H1 (cell line): ENCODE data around the gene FIZ1. TPM values are rescaled to one million over a fixed set of nuclear protein-coding genes. Genes with fewer than 3 reads are reported as not detected.

ENCODE experiments used
- CTCF ChIA-PET: fragments of 300-600 bp; sonication (Branson Sonifier 250); formaldehyde crosslinking; loops from one replicate; lab custom pipeline; 2021; ENCODE audit not compliant: partially characterized antibody; lab: Charles Lee
- POLR2A ChIA-PET: fragments of 300-600 bp; sonication (Branson Sonifier 250); formaldehyde crosslinking; loops from one replicate; lab custom pipeline; 2021; ENCODE audit warnings: inconsistent platforms; ENCODE audit not compliant: partially characterized antibody; lab: Charles Lee
- DNase-seq, 2 experiments: peaks; one replicate each; pipeline versions ENCODE4 v3.0.0 to v3.0.0-alpha.2; 2010 to 2022; ENCODE audit warnings: low spot score in 2 of 2, low read depth in 1 of 2, mixed read lengths in 1 of 2
- FAIRE-seq: peaks from 2 replicates; lab custom pipeline; 2011; peaks lifted over from hg19 to GRCh38; lab: Jason Lieb, UNC
- H2AFZ ChIP-seq: 2 replicates; pipeline ENCODE4 v1.8.1; 2012; ENCODE audit warnings: low read length, inconsistent platforms
- H2AK5ac ChIP-seq: 2 replicates; pipeline ENCODE4 v1.6.1; 2013; ENCODE audit warnings: low read depth, low read length
- H2BK120ac ChIP-seq: replicated peaks from 2 replicates; pipeline ENCODE3; 2013; ENCODE audit warnings: low read depth, low read length, inconsistent platforms
- H2BK12ac ChIP-seq: 2 replicates; pipeline ENCODE4 v1.6.1; 2013; ENCODE audit warnings: low read depth, low read length
- H2BK15ac ChIP-seq: 2 replicates; pipeline ENCODE4 v1.6.1; 2013; ENCODE audit warnings: low read length
- H2BK20ac ChIP-seq: 2 replicates; pipeline ENCODE4 v1.6.1; 2013; ENCODE audit warnings: low read length
- H2BK5ac ChIP-seq: 2 replicates; pipeline ENCODE4 v1.6.1; 2013; ENCODE audit warnings: low read depth, low read length
- H3K14ac ChIP-seq: 2 replicates; pipeline ENCODE4 v1.6.1; 2013; ENCODE audit warnings: inconsistent platforms; ENCODE audit not compliant: insufficient read length
- H3K18ac ChIP-seq: 2 replicates; pipeline ENCODE4 v1.6.1; 2013; ENCODE audit warnings: low read length; ENCODE audit errors: extremely low read depth
- H3K23ac ChIP-seq: 2 replicates; pipeline ENCODE4 v1.6.1; 2013; ENCODE audit warnings: inconsistent platforms; ENCODE audit not compliant: insufficient read length
- H3K23me2 ChIP-seq: 2 replicates; pipeline ENCODE4 v1.6.1; 2013; ENCODE audit warnings: low read depth, low read length
- H3K27ac ChIP-seq: 2 replicates; pipeline ENCODE4 v1.6.1; 2011; ENCODE audit warnings: low read depth, low read length, inconsistent platforms
- H3K27me3 ChIP-seq, 4 experiments: replicated peaks in 1 of 4; 1 replicate in 1 of 4; 2 replicates in 3 of 4; pipeline versions ENCODE4 v1.6.1 to v1.8.1; 2011 to 2013; ENCODE audit warnings: low read length in 3 of 4, mild to moderate bottlenecking in 3 of 4, inconsistent platforms in 2 of 4, mixed read lengths in 2 of 4, moderate library complexity in 1 of 4; ENCODE audit not compliant: control insufficient read depth in 3 of 4, insufficient read depth in 3 of 4; ENCODE audit errors: extremely low read depth in 1 of 4
- H3K36me3 ChIP-seq, 4 experiments: 2 replicates each; pipeline versions ENCODE4 v1.6.1 to v1.8.1; 2011 to 2013; ENCODE audit warnings: mild to moderate bottlenecking in 4 of 4, low read length in 3 of 4, moderate library complexity in 2 of 4, control low read depth in 1 of 4, inconsistent platforms in 1 of 4; ENCODE audit not compliant: insufficient read depth in 4 of 4, control insufficient read depth in 2 of 4
- H3K4ac ChIP-seq: replicated peaks from 2 replicates; pipeline ENCODE3; 2013; ENCODE audit warnings: low read length, low read depth, mixed read lengths, inconsistent platforms; ENCODE audit not compliant: insufficient read length
- H3K4me1 ChIP-seq, 4 experiments: replicated peaks in 1 of 4; 1 replicate in 1 of 4; 2 replicates in 3 of 4; pipeline versions ENCODE4 v1.6.1 to v1.8.1; 2011 to 2013; ENCODE audit warnings: low read length in 3 of 4, inconsistent platforms in 2 of 4, mixed read lengths in 1 of 4; ENCODE audit not compliant: insufficient read depth in 4 of 4, control insufficient read depth in 3 of 4
- H3K4me2 ChIP-seq, 2 experiments: 2 replicates each; pipeline versions ENCODE4 v1.6.1 to v1.8.1; 2011 to 2013; ENCODE audit warnings: low read depth in 2 of 2, low read length in 2 of 2, control low read depth in 1 of 2, inconsistent platforms in 1 of 2, mild to moderate bottlenecking in 1 of 2; ENCODE audit not compliant: insufficient read depth in 1 of 2
- H3K4me3 ChIP-seq, 4 experiments: fragments of 200-600, 300-600 bp in 1 of 4; sonication (generic), shearing (Covaris generic), sonication (Bioruptor Twin) in 1 of 4; 2 replicates each; pipeline versions ENCODE4 v1.5.1 to v1.8.1; 2011 to 2016; ENCODE audit warnings: low read length in 4 of 4, low read depth in 3 of 4, control low read depth in 2 of 4, inconsistent platforms in 2 of 4, mild to moderate bottlenecking in 2 of 4, mixed read lengths in 1 of 4, moderate library complexity in 1 of 4; ENCODE audit not compliant: insufficient read depth in 2 of 4; ENCODE audit errors: extremely low read depth in 1 of 4
- H3K56ac ChIP-seq: replicated peaks from 2 replicates; pipeline ENCODE3; 2013; ENCODE audit warnings: low read depth, mild to moderate bottlenecking, mixed read lengths, low read length, inconsistent platforms; ENCODE audit not compliant: insufficient read length
- H3K79me1 ChIP-seq: 2 replicates; pipeline ENCODE4 v1.6.1; 2013; ENCODE audit warnings: low read depth, low read length, control low read depth
- H3K79me2 ChIP-seq, 2 experiments: 2 replicates each; pipeline versions ENCODE4 v1.6.1 to v1.8.1; 2012 to 2013; ENCODE audit warnings: low read length in 2 of 2, mild to moderate bottlenecking in 2 of 2, inconsistent platforms in 1 of 2; ENCODE audit not compliant: insufficient read depth in 2 of 2, control insufficient read depth in 1 of 2
- H3K9ac ChIP-seq, 4 experiments: replicated peaks in 1 of 4; 1 replicate in 1 of 4; 2 replicates in 3 of 4; pipeline versions ENCODE4 v1.6.1 to v1.8.1; 2011 to 2013; ENCODE audit warnings: low read depth in 3 of 4, low read length in 3 of 4, control low read depth in 2 of 4, mild to moderate bottlenecking in 2 of 4, moderate library complexity in 2 of 4, inconsistent platforms in 1 of 4; ENCODE audit errors: extremely low read depth in 1 of 4
- H3K9me3 ChIP-seq, 2 experiments: 2 replicates each; pipeline versions ENCODE4 v1.6.1 to v1.8.1; 2012 to 2013; ENCODE audit warnings: mild to moderate bottlenecking in 2 of 2, moderate library complexity in 2 of 2, control low read depth in 1 of 2, inconsistent platforms in 1 of 2, low read depth in 1 of 2, low read length in 1 of 2, mixed read lengths in 1 of 2; ENCODE audit not compliant: insufficient read depth in 2 of 2
- H4K20me1 ChIP-seq, 2 experiments: replicated peaks in 1 of 2; 2 replicates each; pipeline versions ENCODE3 to v1.8.1; 2011 to 2013; ENCODE audit warnings: inconsistent platforms in 2 of 2, low read length in 2 of 2, mild to moderate bottlenecking in 1 of 2; ENCODE audit not compliant: insufficient read depth in 2 of 2, control insufficient read depth in 1 of 2
- H4K5ac ChIP-seq: 2 replicates; pipeline ENCODE4 v1.6.1; 2013; ENCODE audit warnings: low read length, low read depth, mixed read lengths, inconsistent platforms; ENCODE audit not compliant: insufficient read length
- H4K8ac ChIP-seq: 2 replicates; pipeline ENCODE4 v1.8.0; 2013; ENCODE audit warnings: mild to moderate bottlenecking, moderate library complexity, low read length, inconsistent platforms; ENCODE audit not compliant: insufficient read depth; ENCODE audit errors: extremely low read depth
- H4K91ac ChIP-seq: replicated peaks from 2 replicates; pipeline ENCODE3; 2013; ENCODE audit warnings: low read length, mixed read lengths, inconsistent platforms; ENCODE audit not compliant: insufficient read length
- CTBP2 ChIP-seq: IDR thresholded peaks from 2 replicates; pipeline ENCODE4 v1.7.0; 2011; ENCODE audit warnings: borderline replicate concordance, mild to moderate bottlenecking, moderate library complexity, mixed read lengths, low read length; ENCODE audit not compliant: insufficient read depth, insufficient read length
- EZH2 ChIP-seq: fragments of 200-600 bp; sonication (generic); IDR thresholded peaks from 2 replicates; pipeline ENCODE4 v1.7.1; 2012; ENCODE audit warnings: low read depth, mild to moderate bottlenecking, moderate library complexity, low read length, inconsistent platforms; ENCODE audit not compliant: severe bottlenecking
- NRF1 ChIP-seq: IDR thresholded peaks from 2 replicates; pipeline ENCODE4 v1.6.1; 2011; ENCODE audit warnings: mild to moderate bottlenecking, low read depth, low read length, improper control_type of control experiment
- SIN3A ChIP-seq, 2 experiments: IDR thresholded peaks in 1 of 2; conservative IDR thresholded peaks in 1 of 2; 2 replicates each; pipeline ENCODE4 v1.6.1; 2011 to 2012; ENCODE audit warnings: low read length in 2 of 2, improper control_type of control experiment in 1 of 2, low read depth in 1 of 2, mild to moderate bottlenecking in 1 of 2
- SIX5 ChIP-seq: IDR thresholded peaks from 2 replicates; pipeline ENCODE4 v1.6.1; 2011; ENCODE audit warnings: mild to moderate bottlenecking, low read depth, low read length
- WGBS, 2 experiments: shearing (Covaris generic) in 1 of 2; methylation state at CpG; one replicate each; pipeline versions ENCODE4 v1.1.6 to v1.1.7; 2013 to 2015; ENCODE audit warnings: low lambda C conversion rate in 2 of 2, mixed read lengths in 2 of 2, inconsistent platforms in 1 of 2, low coverage in 1 of 2, missing lambda C conversion rate in 1 of 2; ENCODE audit not compliant: insufficient replicate concordance in 2 of 2, insufficient coverage in 1 of 2, insufficient read length in 1 of 2; ENCODE audit errors: extremely low coverage in 1 of 2, missing lambda C conversion rate in 1 of 2; 5-methylcytosine and 5-hydroxymethylcytosine counted together
- polyA plus RNA-seq, 7 experiments: library from polyadenylated mRNA; depleted of rRNA in 3 of 7; stranded (reverse) in 5 of 7; unstranded in 2 of 7; fragments of >200 nt in 5 of 7; fragments of 200-250 nt in 2 of 7; gene quantifications; 1 replicate in 5 of 7; 2 replicates in 1 of 7; 4 replicates in 1 of 7; pipeline versions ENCODE4 v1.2.1 to v1.2.3, GENCODE V29; 2011 to 2013; ENCODE audit warnings: missing spikeins in 2 of 7, mixed read lengths in 2 of 7
- total RNA-seq: library from RNA; stranded (reverse); fragmentation: NEBNext Ultra II Directional; extraction: Animal tissue kit (Norgen Biotek cat#: 25700); gene quantifications from 2 replicates; pipeline ENCODE4 v1.2.1, GENCODE V29; 2021
- TF ChIP-seq, protein P1 (sequence below): IDR thresholded peaks from 2 replicates; pipeline ENCODE4 v1.6.1; 2011; ENCODE audit warnings: low read depth, mild to moderate bottlenecking, low read length; ENCODE audit not compliant: insufficient read depth

Gene FIZ1
- total and polyA plus RNA-seq, 2 of the 8 experiments (the other 6 are each of a cell fraction or from before 2014, with no cell fraction given) = 9.1 to 18.5 TPM

DNA sequence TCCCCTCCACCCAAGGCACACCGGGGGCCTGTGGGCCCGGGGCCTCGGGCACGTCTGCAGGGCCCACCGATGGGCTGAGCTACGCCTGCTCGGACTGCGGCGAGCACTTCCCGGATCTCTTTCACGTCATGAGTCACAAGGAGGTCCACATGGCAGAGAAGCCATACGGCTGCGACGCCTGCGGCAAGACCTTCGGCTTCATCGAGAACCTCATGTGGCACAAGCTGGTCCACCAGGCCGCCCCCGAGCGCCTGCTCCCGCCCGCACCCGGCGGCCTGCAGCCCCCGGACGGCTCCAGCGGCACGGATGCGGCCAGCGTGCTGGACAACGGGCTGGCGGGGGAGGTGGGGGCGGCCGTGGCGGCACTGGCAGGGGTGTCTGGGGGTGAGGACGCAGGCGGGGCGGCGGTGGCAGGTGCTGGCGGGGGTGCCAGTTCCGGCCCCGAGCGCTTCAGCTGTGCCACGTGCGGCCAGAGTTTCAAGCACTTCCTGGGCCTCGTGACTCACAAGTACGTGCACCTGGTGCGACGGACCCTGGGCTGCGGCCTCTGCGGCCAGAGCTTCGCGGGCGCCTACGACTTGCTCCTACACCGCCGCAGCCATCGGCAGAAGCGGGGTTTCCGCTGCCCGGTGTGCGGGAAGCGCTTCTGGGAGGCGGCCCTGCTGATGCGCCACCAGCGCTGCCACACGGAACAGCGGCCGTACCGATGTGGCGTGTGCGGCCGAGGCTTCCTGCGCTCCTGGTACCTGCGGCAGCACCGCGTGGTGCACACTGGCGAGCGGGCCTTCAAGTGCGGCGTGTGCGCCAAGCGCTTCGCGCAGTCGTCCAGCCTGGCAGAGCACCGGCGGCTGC, 16.5 kb upstream of the FIZ1 start:
- ChIA-PET CTCF (interaction anchor here (0.5 to 1.1 kb wide), 2 partner anchors 10 to 354 kb away, joined by 3 to 4 read pairs; partner anchors contain the start of gene ZNF865), POLR2A (interaction anchor here (0.8 to 3.2 kb wide), 8 partner anchors 9 to 121 kb away, joined by 3 to 12 read pairs (median 3); partner anchors contain the start of genes FIZ1, ZNF580, ZNF784 and ZNF865)
- no peak overlapping the region for H2AK5ac ChIP-seq
- no peak overlapping the region for H3K14ac ChIP-seq
- peaks cover 6 to 17% of the 10 kb centered on the region in 2 experiments for H4K20me1 ChIP-seq
- no peak overlapping the region for H3K23ac ChIP-seq
- H3K4me3 ChIP-seq = no peak overlapping the region
- FAIRE-seq = no peak
- H3K36me3 ChIP-seq = peaks cover 0 to 33% (median 2%) of the 10 kb centered on the region in 4 experiments; a peak in 6 of 8 replicates
- no peak overlapping the region; the same call in 1 of the 2 replicates for H4K8ac ChIP-seq
- TF ChIP-seq SIX5 = no peak
- TF ChIP-seq EZH2 = no peak
- TF ChIP-seq NRF1 = no peak
- no peak for TF ChIP-seq CTBP2
- TF ChIP-seq, protein P1, sequence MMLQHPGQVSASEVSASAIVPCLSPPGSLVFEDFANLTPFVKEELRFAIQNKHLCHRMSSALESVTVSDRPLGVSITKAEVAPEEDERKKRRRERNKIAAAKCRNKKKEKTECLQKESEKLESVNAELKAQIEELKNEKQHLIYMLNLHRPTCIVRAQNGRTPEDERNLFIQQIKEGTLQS = no peak
- TF ChIP-seq SIN3A (conservative IDR thresholded peaks at IDR 0.05 in 1 of 2, IDR thresholded peaks at IDR 0.05 in 1 of 2; ENCODE audit: low read depth in 1 of 2, low read length in 2 of 2) = no peak
- no peaks in the 10 kb centered on the region; the same call in 1 of the 2 replicates for H3K79me1 ChIP-seq
- no peaks in the 10 kb centered on the region for H3K79me2 ChIP-seq
- no peak overlapping the region for H3K27ac ChIP-seq
- no peak overlapping the region for H2BK12ac ChIP-seq
- H3K9me3 ChIP-seq = no peaks in the 10 kb centered on the region; a peak in 1 of 4 replicates
- no peak for DNase-seq
- H2BK120ac ChIP-seq = no peak overlapping the region
- H3K4me1 ChIP-seq = no peaks in the 10 kb centered on the region
- H2BK20ac ChIP-seq = no peak overlapping the region
- WGBS, 2 experiments = 97% methylated on average over 52 of the region's 88 CpGs; no CpG with 5 or more reads in 1 of the 2 experiments
- peaks cover 0 to 2% (median 0%) of the 10 kb centered on the region in 4 experiments; a peak in 1 of 7 replicates for H3K27me3 ChIP-seq
- no peak overlapping the region for H3K18ac ChIP-seq
- no peaks in the 10 kb centered on the region for H3K23me2 ChIP-seq
- H4K91ac ChIP-seq = no peak overlapping the region
- no peak overlapping the region for H2BK15ac ChIP-seq
- H3K56ac ChIP-seq = no peak overlapping the region
- H4K5ac ChIP-seq = no peak overlapping the region
- no peak overlapping the region for H3K9ac ChIP-seq
- H3K4me2 ChIP-seq = no peak overlapping the region
- H3K4ac ChIP-seq = no peak overlapping the region
- H2AFZ ChIP-seq = no peak overlapping the region
- H2BK5ac ChIP-seq = no peak overlapping the region
